GM23338 (cell line): ENCODE results near the gene KRTAP4-9.

Experiments used
- CREB1 ChIP-seq: fragments of 250-450 bp; sonication (Bioruptor Pico); IDR thresholded peaks from 2 replicates; pipeline ENCODE4 v1.5.0; 2020; ENCODE audit warnings: low read depth, mild to moderate bottlenecking, moderate library complexity
- CTCF ChIP-seq, 2 experiments: fragments of 200-600 bp in 1 of 2; sonication (generic) in 1 of 2; conservative IDR thresholded peaks; 2 replicates each; pipeline versions ENCODE4 v1.5.1 to v1.6.1; 2016 to 2017; ENCODE audit warnings: antibody characterized with exemption in 2 of 2, low read depth in 2 of 2, mild to moderate bottlenecking in 2 of 2, moderate library complexity in 1 of 2
- ETS1 ChIP-seq: IDR thresholded peaks from 2 replicates; pipeline ENCODE4 v1.6.1; 2016; ENCODE audit warnings: antibody characterized with exemption
- EZH2 ChIP-seq: fragments of 200-600 bp; sonication (generic); IDR thresholded peaks from one replicate; pipeline ENCODE4 v1.8.0; 2017; ENCODE audit warnings: antibody characterized with exemption, mild to moderate bottlenecking, low read depth; ENCODE audit not compliant: unreplicated experiment
- EZH2phosphoT487 ChIP-seq: fragments of 200-600 bp; sonication (generic); IDR thresholded peaks from one replicate; pipeline ENCODE4 v1.8.1; 2018; ENCODE audit warnings: antibody characterized with exemption; ENCODE audit not compliant: unreplicated experiment
- JUNB ChIP-seq: IDR thresholded peaks from one replicate; pipeline ENCODE4 v1.6.1; 2016; ENCODE audit warnings: antibody characterized with exemption; ENCODE audit not compliant: unreplicated experiment
- NANOG ChIP-seq: IDR thresholded peaks from 2 replicates; pipeline ENCODE4 v1.6.1; 2016; ENCODE audit warnings: antibody characterized with exemption, borderline replicate concordance
- POLR2AphosphoS5 ChIP-seq: IDR thresholded peaks from 2 replicates; pipeline ENCODE4 v1.6.1; 2016; ENCODE audit warnings: antibody characterized with exemption, low read depth
- STAT1 ChIP-seq: IDR thresholded peaks from one replicate; pipeline ENCODE4 v1.6.1; 2016; ENCODE audit warnings: antibody characterized with exemption; ENCODE audit not compliant: unreplicated experiment
- ZNF114 ChIP-seq: fragments of 250-450 bp; sonication (Bioruptor Pico); IDR thresholded peaks from 2 replicates; pipeline ENCODE4 v1.5.0; 2020; ENCODE audit warnings: mild to moderate bottlenecking, moderate library complexity
- ZNF331 ChIP-seq: fragments of 250-450 bp; sonication (Bioruptor Pico); IDR thresholded peaks from 2 replicates; pipeline ENCODE4 v1.5.0; 2020; ENCODE audit warnings: low read depth, mild to moderate bottlenecking, moderate library complexity
- ZNF462 ChIP-seq: fragments of 250-450 bp; sonication (Bioruptor Pico); IDR thresholded peaks from 2 replicates; pipeline ENCODE4 v1.5.0; 2020; ENCODE audit warnings: mild to moderate bottlenecking, moderate library complexity
- TF ChIP-seq, protein P1 (sequence below): IDR thresholded peaks from one replicate; pipeline ENCODE4 v1.6.1; 2018; ENCODE audit warnings: antibody characterized with exemption; ENCODE audit not compliant: unreplicated experiment

DNA sequence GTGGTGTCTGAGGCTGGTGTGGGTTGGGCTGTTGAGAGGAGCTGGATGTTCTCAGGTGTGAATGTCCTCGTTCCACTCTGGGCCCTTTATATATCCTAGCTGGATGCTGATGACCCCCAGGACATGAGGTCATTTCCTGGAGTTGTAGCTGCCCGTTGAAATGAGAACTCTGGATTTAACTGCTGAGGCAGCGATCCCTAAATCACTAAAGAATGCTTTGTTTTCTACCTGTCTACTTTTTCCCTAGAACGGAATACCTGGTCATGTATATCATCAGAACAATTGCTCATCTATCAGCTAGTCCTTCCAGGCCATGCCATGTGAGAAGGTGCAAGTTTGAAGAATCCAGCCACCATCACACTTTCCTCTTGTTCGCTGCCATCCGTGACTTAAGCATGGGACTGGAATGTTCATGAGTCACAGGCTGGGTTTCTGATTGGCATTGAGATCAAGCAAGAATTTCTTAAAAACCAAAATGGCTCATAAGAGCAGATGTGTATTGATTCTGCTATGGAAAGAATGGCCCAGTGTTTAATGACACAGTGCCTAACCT lies 45.1 kb upstream of the KRTAP4-9 start, which contains the start of gene KRTAP2-3:
- TF ChIP-seq CTCF (conservative IDR thresholded peaks at IDR 0.05; ENCODE audit: low read depth in 2 of 2) (no peak), EZH2 (no peak), ETS1 (no peak), CREB1 (no peak), NANOG (no peak), POLR2AphosphoS5 (no peak), EZH2phosphoT487 (no peak), STAT1 (no peak), ZNF114 (CRISPR knock-in tag) (no peak), ZNF462 (CRISPR knock-in tag) (no peak), JUNB (no peak), ZNF331 (CRISPR knock-in tag) (no peak)
- TF ChIP-seq, protein P1, sequence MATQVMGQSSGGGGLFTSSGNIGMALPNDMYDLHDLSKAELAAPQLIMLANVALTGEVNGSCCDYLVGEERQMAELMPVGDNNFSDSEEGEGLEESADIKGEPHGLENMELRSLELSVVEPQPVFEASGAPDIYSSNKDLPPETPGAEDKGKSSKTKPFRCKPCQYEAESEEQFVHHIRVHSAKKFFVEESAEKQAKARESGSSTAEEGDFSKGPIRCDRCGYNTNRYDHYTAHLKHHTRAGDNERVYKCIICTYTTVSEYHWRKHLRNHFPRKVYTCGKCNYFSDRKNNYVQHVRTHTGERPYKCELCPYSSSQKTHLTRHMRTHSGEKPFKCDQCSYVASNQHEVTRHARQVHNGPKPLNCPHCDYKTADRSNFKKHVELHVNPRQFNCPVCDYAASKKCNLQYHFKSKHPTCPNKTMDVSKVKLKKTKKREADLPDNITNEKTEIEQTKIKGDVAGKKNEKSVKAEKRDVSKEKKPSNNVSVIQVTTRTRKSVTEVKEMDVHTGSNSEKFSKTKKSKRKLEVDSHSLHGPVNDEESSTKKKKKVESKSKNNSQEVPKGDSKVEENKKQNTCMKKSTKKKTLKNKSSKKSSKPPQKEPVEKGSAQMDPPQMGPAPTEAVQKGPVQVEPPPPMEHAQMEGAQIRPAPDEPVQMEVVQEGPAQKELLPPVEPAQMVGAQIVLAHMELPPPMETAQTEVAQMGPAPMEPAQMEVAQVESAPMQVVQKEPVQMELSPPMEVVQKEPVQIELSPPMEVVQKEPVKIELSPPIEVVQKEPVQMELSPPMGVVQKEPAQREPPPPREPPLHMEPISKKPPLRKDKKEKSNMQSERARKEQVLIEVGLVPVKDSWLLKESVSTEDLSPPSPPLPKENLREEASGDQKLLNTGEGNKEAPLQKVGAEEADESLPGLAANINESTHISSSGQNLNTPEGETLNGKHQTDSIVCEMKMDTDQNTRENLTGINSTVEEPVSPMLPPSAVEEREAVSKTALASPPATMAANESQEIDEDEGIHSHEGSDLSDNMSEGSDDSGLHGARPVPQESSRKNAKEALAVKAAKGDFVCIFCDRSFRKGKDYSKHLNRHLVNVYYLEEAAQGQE: no peak
